Measurements from ENCODE around the gene TESK1.
"Not testable (repeated sequence)": the region's sequence is repeated elsewhere in the genome, so short reads cannot be mapped to it uniquely, and the experiment has no call there.

TESK1 gene

GRCh38 chr9:35583521-35583920 lies 21.5 kb upstream of the TESK1 start:
- H3K27me3 ChIP-seq (ENCODE audit: insufficient read depth, low read length); H3K4me1 ChIP-seq (ENCODE audit: control insufficient read depth, insufficient read depth, low read length, unreplicated experiment): not testable (repeated sequence)

GRCh38 chr9:35584681-35585080 lies 20.4 kb upstream of the TESK1 start:
- not testable (repeated sequence) for H2AFZ ChIP-seq (ENCODE audit: low read length, unreplicated experiment); H3K27me3 ChIP-seq (ENCODE audit: insufficient read depth, low read length); H3K4me1 ChIP-seq (ENCODE audit: control insufficient read depth, insufficient read depth, low read length, unreplicated experiment); H3K79me2 ChIP-seq (ENCODE audit: control insufficient read depth, insufficient read depth, low read length, unreplicated experiment); H3K27ac ChIP-seq (ENCODE audit: low read depth, low read length); H3K36me3 ChIP-seq (ENCODE audit: insufficient read depth, low read length); H3K4me3 ChIP-seq (ENCODE audit: low read depth, low read length)

More at GRCh38 chr9:35583521-35583920, 21.5 kb upstream of the TESK1 start:
- not testable (repeated sequence) for H2AFZ ChIP-seq (ENCODE audit: low read length, unreplicated experiment); H3K36me3 ChIP-seq (ENCODE audit: insufficient read depth, low read length); H3K4me3 ChIP-seq (ENCODE audit: low read depth, low read length); H3K79me2 ChIP-seq (ENCODE audit: control insufficient read depth, insufficient read depth, low read length, unreplicated experiment); H3K27ac ChIP-seq (ENCODE audit: low read depth, low read length)

DNA sequence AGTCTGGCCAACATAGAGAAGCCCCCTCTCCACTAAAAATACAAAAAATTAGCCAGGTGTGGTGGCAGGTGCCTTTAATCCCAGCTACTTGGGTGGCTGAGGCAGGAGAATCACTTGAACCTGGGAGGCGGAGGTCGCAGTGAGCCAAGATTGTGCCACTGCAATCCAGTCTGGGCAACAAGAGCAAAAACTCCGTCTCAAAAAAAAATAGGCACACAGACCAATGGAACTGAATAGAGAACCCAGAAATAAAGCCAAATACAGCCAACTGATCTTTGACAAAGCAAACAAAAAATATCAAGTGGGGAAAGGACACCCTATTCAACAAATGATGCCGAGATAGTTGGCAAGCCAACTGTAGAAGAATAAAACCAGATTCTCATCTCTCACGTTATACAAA lies 16.6 kb upstream of the TESK1 start:
- H3K27me3 ChIP-seq (ENCODE audit: insufficient read depth, low read length); H3K36me3 ChIP-seq (ENCODE audit: insufficient read depth, low read length); H3K4me1 ChIP-seq (ENCODE audit: control insufficient read depth, insufficient read depth, low read length, unreplicated experiment); H2AFZ ChIP-seq (ENCODE audit: low read length, unreplicated experiment); H3K27ac ChIP-seq (ENCODE audit: low read depth, low read length); H3K4me3 ChIP-seq (ENCODE audit: low read depth, low read length); H3K79me2 ChIP-seq (ENCODE audit: control insufficient read depth, insufficient read depth, low read length, unreplicated experiment): not testable (repeated sequence)

DNA sequence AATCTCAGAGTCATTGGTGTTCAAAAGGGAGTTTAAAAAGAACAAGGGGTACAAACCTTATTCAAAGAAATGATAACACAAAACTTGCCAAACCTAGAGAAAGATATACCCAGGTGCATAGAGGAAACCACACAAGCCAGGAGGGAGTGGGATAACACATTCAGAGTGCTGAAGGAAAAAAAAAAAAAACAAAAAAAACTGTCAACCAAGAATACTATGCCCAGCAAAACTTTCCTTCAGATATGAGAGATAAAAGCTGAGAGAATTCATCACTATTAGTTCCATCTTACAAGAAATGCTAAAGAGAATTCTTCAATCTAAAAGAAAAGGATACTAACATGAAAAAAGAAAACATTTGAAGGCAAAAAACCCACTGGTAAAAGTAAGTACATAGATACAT lies 11.5 kb upstream of the TESK1 start:
- H3K27me3 ChIP-seq (ENCODE audit: insufficient read depth, low read length), result no peaks in the 10 kb centered on the region
- no peak overlapping the region for H3K27ac ChIP-seq (ENCODE audit: low read depth, low read length)
- no peaks in the 10 kb centered on the region for H3K36me3 ChIP-seq (ENCODE audit: insufficient read depth, low read length)
- no peaks in the 10 kb centered on the region for H3K4me1 ChIP-seq (ENCODE audit: control insufficient read depth, insufficient read depth, low read length, unreplicated experiment)
- peaks cover 2% of the 10 kb centered on the region for H3K79me2 ChIP-seq (ENCODE audit: control insufficient read depth, insufficient read depth, low read length, unreplicated experiment)
- no peak overlapping the region for H2AFZ ChIP-seq (ENCODE audit: low read length, unreplicated experiment)
- H3K4me3 ChIP-seq (ENCODE audit: low read depth, low read length), result no peak overlapping the region

DNA sequence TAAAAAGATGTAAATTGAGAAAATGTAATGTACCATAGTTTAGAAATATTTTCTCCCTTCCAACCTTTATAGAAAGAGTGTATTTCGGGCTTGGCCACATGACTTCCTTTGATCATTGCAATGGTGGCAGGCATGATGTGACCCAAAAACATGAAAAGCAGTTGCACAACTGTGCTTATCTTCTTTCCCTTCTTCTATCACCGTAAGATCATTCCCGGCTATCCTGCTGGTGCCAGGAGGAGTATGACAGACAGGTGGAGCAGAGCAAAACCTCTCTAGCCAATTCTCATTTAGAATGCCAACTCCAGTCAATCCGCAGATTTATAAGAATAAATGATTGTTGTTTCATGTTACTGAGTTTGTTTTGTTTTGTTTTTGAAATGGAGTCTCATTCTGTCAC lies 10.6 kb upstream of the TESK1 start:
- no peak overlapping the region for H3K4me3 ChIP-seq (ENCODE audit: low read depth, low read length)
- H3K27ac ChIP-seq (ENCODE audit: low read depth, low read length), result no peak overlapping the region
- H3K36me3 ChIP-seq (ENCODE audit: insufficient read depth, low read length), result no peaks in the 10 kb centered on the region
- H2AFZ ChIP-seq (ENCODE audit: low read length, unreplicated experiment), result no peak overlapping the region
- no peaks in the 10 kb centered on the region for H3K4me1 ChIP-seq (ENCODE audit: control insufficient read depth, insufficient read depth, low read length, unreplicated experiment)
- peaks cover 2% of the 10 kb centered on the region for H3K79me2 ChIP-seq (ENCODE audit: control insufficient read depth, insufficient read depth, low read length, unreplicated experiment)
- no peaks in the 10 kb centered on the region for H3K27me3 ChIP-seq (ENCODE audit: insufficient read depth, low read length)

DNA sequence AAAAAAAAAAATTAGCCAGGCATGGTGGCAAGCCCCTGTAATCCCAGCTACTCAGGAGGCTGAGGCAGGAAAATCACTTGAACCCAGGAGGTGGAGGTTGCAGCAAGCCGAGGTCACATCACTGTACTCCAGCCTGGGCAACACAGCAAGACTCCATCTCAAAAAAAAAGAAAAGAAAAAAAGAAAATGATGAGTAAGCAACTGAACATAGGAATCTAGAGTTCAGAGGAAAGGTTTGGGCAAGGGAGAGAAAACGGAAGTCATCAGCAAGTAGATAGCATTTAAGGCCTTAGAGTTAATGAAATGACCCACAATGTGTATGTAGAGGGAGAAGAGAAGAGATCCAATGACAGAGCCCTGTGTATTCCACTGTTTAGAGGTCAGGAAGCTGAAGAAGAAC lies 8.2 kb upstream of the TESK1 start:
- H3K36me3 ChIP-seq (ENCODE audit: insufficient read depth, low read length); H3K27ac ChIP-seq (ENCODE audit: low read depth, low read length); H3K79me2 ChIP-seq (ENCODE audit: control insufficient read depth, insufficient read depth, low read length, unreplicated experiment); H3K4me3 ChIP-seq (ENCODE audit: low read depth, low read length); H3K27me3 ChIP-seq (ENCODE audit: insufficient read depth, low read length); H2AFZ ChIP-seq (ENCODE audit: low read length, unreplicated experiment); H3K4me1 ChIP-seq (ENCODE audit: control insufficient read depth, insufficient read depth, low read length, unreplicated experiment): not testable (repeated sequence)

GRCh38 chr9:35598866-35599590 lies 6.0 kb upstream of the TESK1 start:
- H3K4me3 ChIP-seq (ENCODE audit: low read depth, low read length), result no peak overlapping the region
- H3K4me1 ChIP-seq (ENCODE audit: control insufficient read depth, insufficient read depth, low read length, unreplicated experiment), result peaks cover 10% of the 10 kb centered on the region
- no peaks in the 10 kb centered on the region for H3K36me3 ChIP-seq (ENCODE audit: insufficient read depth, low read length)
- H3K27ac ChIP-seq (ENCODE audit: low read depth, low read length), result no peak overlapping the region
- H3K79me2 ChIP-seq (ENCODE audit: control insufficient read depth, insufficient read depth, low read length, unreplicated experiment), result peaks cover 7% of the 10 kb centered on the region
- no peaks in the 10 kb centered on the region for H3K27me3 ChIP-seq (ENCODE audit: insufficient read depth, low read length)
- no peak overlapping the region for H2AFZ ChIP-seq (ENCODE audit: low read length, unreplicated experiment)

DNA sequence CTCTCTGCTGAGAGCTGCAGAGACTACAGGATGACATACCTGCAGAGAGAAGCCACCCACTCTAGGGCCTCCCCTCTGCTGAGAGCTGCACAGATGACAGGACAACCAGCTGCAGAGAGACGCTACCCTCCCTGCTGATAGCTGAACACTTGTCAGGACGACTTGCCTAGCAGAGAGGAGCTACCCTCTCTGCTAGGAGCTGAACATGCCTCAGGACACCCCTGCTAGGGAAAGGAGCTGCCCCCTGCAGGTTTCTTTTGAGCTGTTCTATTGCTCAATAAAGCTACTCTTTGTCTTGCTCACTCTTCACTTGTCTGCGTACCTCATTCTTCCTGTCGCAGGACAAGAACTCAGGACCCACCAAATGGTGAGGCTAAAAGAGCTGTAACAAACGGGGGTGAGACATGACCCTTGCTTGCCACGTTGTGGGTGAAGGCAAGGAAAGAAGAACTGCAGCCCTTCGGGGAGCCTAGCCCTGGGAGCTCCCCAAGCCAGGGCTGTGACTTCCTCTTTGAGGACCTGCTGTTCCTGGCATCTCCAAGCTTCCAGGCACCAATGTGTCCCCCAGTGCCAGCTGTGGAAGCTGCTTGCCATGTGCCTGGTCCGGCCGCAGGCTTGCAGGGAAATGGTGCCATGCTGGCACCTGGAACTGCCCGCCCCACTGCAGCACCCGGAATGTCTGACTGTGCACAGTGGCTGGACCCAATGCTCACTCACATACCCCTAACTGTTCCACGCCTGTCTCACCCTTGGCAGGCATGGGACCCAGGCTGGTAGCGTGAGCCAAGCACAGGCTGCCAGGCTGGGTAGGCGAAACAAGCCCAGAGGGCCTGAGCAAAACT lies 5.1 kb upstream of the TESK1 start:
- H3K4me3 ChIP-seq (ENCODE audit: low read depth, low read length), result no peak overlapping the region
- no peaks in the 10 kb centered on the region for H3K27me3 ChIP-seq (ENCODE audit: insufficient read depth, low read length)
- H3K36me3 ChIP-seq (ENCODE audit: insufficient read depth, low read length), result no peaks in the 10 kb centered on the region
- H3K79me2 ChIP-seq (ENCODE audit: control insufficient read depth, insufficient read depth, low read length, unreplicated experiment), result peaks cover 7% of the 10 kb centered on the region
- H2AFZ ChIP-seq (ENCODE audit: low read length, unreplicated experiment), result no peak overlapping the region
- peaks cover 10% of the 10 kb centered on the region for H3K4me1 ChIP-seq (ENCODE audit: control insufficient read depth, insufficient read depth, low read length, unreplicated experiment)
- no peak overlapping the region for H3K27ac ChIP-seq (ENCODE audit: low read depth, low read length)

DNA sequence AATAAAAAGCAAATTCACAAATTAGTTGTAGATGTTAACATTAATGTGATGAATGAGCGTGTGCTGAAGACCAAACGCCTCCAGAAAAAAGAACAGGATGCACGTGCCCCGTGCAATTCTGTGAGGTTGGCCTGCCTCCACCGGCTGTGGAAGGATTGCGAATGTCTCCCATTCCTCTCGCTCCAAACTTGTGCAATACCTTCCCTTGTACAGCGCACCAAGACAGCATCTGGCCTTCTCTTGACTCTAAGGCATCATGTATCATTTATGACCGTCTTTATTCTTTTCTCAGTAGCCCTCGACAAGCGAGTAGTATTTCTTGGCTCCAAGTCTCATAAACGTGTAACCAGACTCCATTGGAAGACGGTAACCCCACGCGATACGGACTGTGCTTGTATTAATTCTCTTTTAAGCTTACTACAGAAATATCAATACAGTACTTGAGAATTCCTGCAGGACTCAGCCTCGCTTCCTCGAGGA lies 1.5 kb upstream of the TESK1 start:
- H3K79me2 ChIP-seq (ENCODE audit: control insufficient read depth, insufficient read depth, low read length, unreplicated experiment), result peaks cover 8% of the 10 kb centered on the region
- peak overlapping the region; percentile 90 for H2AFZ ChIP-seq (ENCODE audit: low read length, unreplicated experiment)
- H3K4me1 ChIP-seq (ENCODE audit: control insufficient read depth, insufficient read depth, low read length, unreplicated experiment), result peaks cover 19% of the 10 kb centered on the region
- peak overlapping the region; percentile 82 for H3K4me3 ChIP-seq (ENCODE audit: low read depth, low read length)
- H3K27ac ChIP-seq (ENCODE audit: low read depth, low read length), result peak overlapping the region; percentile 90
- no peaks in the 10 kb centered on the region for H3K27me3 ChIP-seq (ENCODE audit: insufficient read depth, low read length)
- no peaks in the 10 kb centered on the region for H3K36me3 ChIP-seq (ENCODE audit: insufficient read depth, low read length)

- H3K4me1 ChIP-seq (ENCODE audit: control insufficient read depth, insufficient read depth, low read length, unreplicated experiment), result peaks cover 19% of the 10 kb centered on the region
- H3K27ac ChIP-seq (ENCODE audit: low read depth, low read length), result peak overlapping the region; percentile 90
- peak overlapping the region; percentile 76 for H2AFZ ChIP-seq (ENCODE audit: low read length, unreplicated experiment)
Observed at GRCh38 chr9:35603986-35604577, 980 bp upstream of the TESK1 start.

More at GRCh38 chr9:35603986-35604577, 980 bp upstream of the TESK1 start:
- peaks cover 8% of the 10 kb centered on the region for H3K79me2 ChIP-seq (ENCODE audit: control insufficient read depth, insufficient read depth, low read length, unreplicated experiment)
- peak overlapping the region; percentile 82 for H3K4me3 ChIP-seq (ENCODE audit: low read depth, low read length)
- no peaks in the 10 kb centered on the region for H3K36me3 ChIP-seq (ENCODE audit: insufficient read depth, low read length)
- H3K27me3 ChIP-seq (ENCODE audit: insufficient read depth, low read length), result no peaks in the 10 kb centered on the region
